GM03348 (cell line): ENCODE measurements around the gene ITPR1.

ENCODE experiments used
- DNase-seq: peaks from one replicate; pipeline ENCODE4 v3.0.0; 2012; ENCODE audit warnings: low spot score

ITPR1 gene

GRCh38 chr3:4745235-4745610 is 252.1 kb downstream of the ITPR1 start:
- DNase-seq, result no peak

GRCh38 chr3:4746241-4746958 is 253.3 kb downstream of the ITPR1 start:
- no peak for DNase-seq

- DNase-seq, result no peak
Measured at GRCh38 chr3:4748127-4748526, 255.0 kb downstream of the ITPR1 start.

GRCh38 chr3:4748701-4749378 is 255.7 kb downstream of the ITPR1 start:
- no peak for DNase-seq

GRCh38 chr3:4749567-4750002 is 256.4 kb downstream of the ITPR1 start:
- no peak for DNase-seq

GRCh38 chr3:4750306-4750968 is 257.3 kb downstream of the ITPR1 start:
- DNase-seq, result no peak

- DNase-seq, result no peak
Measured at GRCh38 chr3:4751029-4751501, 257.9 kb downstream of the ITPR1 start.

GRCh38 chr3:4751502-4752101 is 258.5 kb downstream of the ITPR1 start:
- DNase-seq, result peak; percentile 85

GRCh38 chr3:4752201-4753072 is 259.3 kb downstream of the ITPR1 start:
- peak; percentile 58 for DNase-seq

GRCh38 chr3:4753073-4753691 is 260.0 kb downstream of the ITPR1 start:
- no peak for DNase-seq

- no peak for DNase-seq
Measured at GRCh38 chr3:4754180-4755086, 261.3 kb downstream of the ITPR1 start.

GRCh38 chr3:4755566-4755965 is 262.4 kb downstream of the ITPR1 start:
- DNase-seq, result no peak

GRCh38 chr3:4756057-4756775 is 263.1 kb downstream of the ITPR1 start:
- DNase-seq, result no peak

- no peak for DNase-seq
Measured at GRCh38 chr3:4756855-4757574, 263.9 kb downstream of the ITPR1 start.

- no peak for DNase-seq
Measured at GRCh38 chr3:4757575-4758248, 264.6 kb downstream of the ITPR1 start.

- DNase-seq, result no peak
Measured at GRCh38 chr3:4758249-4758860, 265.2 kb downstream of the ITPR1 start.

- DNase-seq, result no peak
Measured at GRCh38 chr3:4758957-4759656, 266.0 kb downstream of the ITPR1 start.
